Tibial nerve (tissue), 4 donors: ENCODE measurements around the gene LRP8.

Experiments used
- EP300 ChIP-seq, 2 donors: sonication (generic); formaldehyde crosslinking; IDR thresholded peaks; one replicate each; pipeline ENCODE4 v1.6.1; 2017; ENCODE audit warnings: antibody characterized with exemption in 2 of 2, mild to moderate bottlenecking in 1 of 2
- POLR2A ChIP-seq, 2 donors: fragments of 450-650 bp; IDR thresholded peaks; one replicate each; pipeline ENCODE4 v1.6.1; 2017; ENCODE audit warnings: antibody characterized with exemption in 2 of 2, mild to moderate bottlenecking in 2 of 2, moderate library complexity in 2 of 2
- TF ChIP-seq, protein P1 (sequence below), 5 experiments: fragments of 200-600 bp in 3 of 5; fragments of 450-650 bp in 2 of 5; sonication (generic) in 3 of 5; IDR thresholded peaks; one replicate each; pipeline ENCODE4 v1.5.1; 2016 to 2019; ENCODE audit warnings: antibody characterized with exemption in 5 of 5, mild to moderate bottlenecking in 3 of 5, moderate library complexity in 2 of 5

GRCh38 chr1:53375440-53375839 lies 47.6 kb upstream of the LRP8 start:
- TF ChIP-seq POLR2A (IDR thresholded peaks at IDR 0.05) (no peak), EP300 (IDR thresholded peaks at IDR 0.05) (no peak)
- TF ChIP-seq, protein P1, sequence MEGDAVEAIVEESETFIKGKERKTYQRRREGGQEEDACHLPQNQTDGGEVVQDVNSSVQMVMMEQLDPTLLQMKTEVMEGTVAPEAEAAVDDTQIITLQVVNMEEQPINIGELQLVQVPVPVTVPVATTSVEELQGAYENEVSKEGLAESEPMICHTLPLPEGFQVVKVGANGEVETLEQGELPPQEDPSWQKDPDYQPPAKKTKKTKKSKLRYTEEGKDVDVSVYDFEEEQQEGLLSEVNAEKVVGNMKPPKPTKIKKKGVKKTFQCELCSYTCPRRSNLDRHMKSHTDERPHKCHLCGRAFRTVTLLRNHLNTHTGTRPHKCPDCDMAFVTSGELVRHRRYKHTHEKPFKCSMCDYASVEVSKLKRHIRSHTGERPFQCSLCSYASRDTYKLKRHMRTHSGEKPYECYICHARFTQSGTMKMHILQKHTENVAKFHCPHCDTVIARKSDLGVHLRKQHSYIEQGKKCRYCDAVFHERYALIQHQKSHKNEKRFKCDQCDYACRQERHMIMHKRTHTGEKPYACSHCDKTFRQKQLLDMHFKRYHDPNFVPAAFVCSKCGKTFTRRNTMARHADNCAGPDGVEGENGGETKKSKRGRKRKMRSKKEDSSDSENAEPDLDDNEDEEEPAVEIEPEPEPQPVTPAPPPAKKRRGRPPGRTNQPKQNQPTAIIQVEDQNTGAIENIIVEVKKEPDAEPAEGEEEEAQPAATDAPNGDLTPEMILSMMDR (IDR thresholded peaks at IDR 0.05), result no peak
